Activated T-helper 1 cell treated with anti-CD3 and anti-CD28 coated beads, Interleukin-2, amount 50 U/mL, for 16 hours (primary cell): ENCODE measurements around the gene CEP63.
A peak's percentile ranks its signal among the peaks of the same experiment; 100 is the strongest.

Experiments
- DNase-seq, 2 donors: peaks; one replicate each; pipeline ENCODE4 v3.0.0-alpha.2; 2020; ENCODE audit warnings: low read depth in 1 of 2, low spot score in 1 of 2

Gene CEP63

DNA sequence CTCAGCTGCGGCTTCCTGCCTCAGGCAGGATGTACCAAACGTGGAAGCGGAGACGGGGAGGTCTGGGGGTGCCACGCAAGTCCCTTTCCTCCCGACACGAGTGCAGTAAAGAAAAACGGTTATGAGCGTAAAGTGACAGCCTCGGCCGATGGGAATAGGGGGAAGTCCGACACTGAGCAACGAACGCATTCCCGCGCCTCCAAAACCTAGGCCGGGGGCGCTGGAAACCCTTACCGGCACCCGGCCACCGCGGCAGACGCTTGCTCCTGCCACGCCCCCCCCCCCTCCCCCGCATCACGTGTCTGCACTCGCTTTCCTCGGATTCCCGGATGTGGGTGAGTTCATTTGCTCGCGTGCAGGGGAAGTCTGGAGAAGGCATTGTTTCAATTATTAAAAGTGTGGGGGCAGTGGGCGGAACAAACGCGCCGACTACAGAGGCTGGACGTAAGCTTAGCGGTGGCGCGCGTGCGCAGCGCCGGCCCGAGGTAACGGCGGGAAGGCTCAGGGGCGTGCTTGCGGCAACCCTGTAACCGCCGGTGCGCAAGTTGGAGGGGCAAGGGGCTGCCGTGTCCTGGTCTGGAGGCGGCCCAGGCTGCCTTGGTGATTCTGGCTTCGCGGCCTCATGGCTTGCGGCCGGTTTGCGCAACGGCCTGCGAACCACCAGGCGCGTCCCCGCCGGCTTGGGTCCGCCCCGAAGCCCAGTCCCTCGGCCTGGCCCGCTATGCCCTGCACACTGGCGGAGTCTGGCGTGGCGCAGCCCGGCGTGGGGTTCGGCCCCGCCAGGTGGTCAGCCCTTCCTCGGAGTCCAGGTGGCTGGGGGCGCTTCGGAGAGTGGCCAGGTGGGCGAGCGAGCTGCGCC lies at the start of gene CEP63, which contains the start of gene ANAPC13:
TSS of gene CEP63 (plus strand) at position 340 of the 859 bp plus-strand sequence. CDS start 9,264 bp downstream, outside the sequence.
TSS of gene ANAPC13 (minus strand) at position 268 of the 859 bp plus-strand sequence. CDS start 3,081 bp downstream, outside the sequence.
- DNase-seq = peak; percentile 85

DNA sequence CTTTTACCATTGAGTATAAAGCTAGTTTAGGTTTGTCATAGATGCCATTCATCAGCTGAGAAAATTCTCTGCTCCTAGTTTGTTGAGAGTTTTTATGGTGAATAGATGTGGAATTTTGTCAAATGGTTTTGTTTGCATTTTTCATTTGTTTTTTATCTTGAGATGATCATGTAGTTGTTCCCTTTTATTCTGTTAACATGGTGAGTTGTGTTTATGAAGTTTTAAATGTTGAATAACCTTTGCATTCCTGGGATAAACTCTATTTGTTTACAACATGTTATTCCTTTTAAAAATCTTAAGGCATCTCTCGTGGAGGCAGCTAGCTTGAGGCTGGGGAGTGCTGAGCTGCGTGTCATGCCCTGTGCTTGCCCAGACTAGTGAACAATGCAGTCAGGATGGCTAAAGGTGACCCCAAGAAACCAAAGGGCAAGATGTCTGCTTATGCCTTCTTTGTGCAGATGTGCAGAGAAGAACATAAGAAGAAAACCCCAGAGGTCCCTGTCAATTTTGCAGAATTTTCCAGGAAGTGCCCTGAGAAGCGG lies 48.6 kb upstream of the CEP63 start:
- no peak for DNase-seq

DNA sequence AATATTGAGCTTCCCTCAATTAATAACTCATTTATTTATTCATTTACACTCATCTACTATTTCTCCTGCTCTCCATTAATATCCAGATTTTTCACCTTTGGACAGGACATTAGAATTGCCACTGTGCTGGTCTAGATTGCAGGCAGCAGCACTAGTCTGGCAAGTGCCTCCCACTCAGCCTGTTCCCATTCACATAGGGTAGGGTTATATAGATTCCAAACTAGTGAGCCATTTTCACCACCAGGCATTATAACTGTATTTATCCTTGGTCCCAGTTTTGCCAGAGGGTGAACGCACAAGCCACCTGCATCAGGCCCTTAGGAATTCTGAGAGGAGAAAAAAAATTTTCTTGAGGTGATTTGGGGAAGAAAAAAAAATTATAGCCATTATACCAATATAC lies 44.5 kb upstream of the CEP63 start:
- DNase-seq = no peak

DNA sequence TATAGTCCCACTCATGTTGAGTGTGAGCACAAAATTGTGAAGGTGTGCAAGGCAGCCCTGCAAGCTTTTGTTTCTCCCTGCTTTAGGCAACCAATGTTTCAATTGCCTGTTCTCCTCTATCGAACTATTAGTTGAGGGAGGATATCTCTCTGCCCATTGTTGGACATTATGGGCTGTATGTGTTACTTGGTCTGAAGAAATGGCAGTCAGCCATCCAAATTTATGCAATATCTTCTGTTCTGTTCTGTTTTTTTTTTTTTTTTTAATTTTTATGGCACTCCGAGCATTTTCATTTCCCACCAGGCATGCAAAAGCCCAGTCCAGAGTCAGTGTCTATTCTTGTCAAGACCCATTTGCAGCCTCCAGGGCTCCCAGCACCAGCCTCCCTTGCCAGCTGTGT lies 44.0 kb upstream of the CEP63 start:
- DNase-seq = no peak

DNA sequence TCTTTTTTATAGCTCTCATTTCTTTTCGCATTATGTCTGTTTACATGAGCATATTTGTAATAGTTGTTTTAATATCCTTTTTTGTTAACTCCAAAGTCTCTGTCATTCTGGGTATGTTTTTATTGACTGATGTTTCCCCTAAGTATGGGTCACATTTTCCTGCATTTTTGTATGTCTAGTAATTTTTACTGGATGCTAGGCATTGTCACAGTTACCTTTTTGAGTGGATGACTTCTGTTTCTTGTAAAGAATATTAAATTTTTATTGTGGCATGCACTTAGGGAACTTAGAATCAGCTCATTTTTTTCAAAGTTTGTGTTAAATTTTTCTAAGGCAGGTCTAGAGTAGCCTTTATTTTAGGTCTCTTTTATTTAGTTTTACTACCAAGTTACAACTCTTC lies 40.8 kb upstream of the CEP63 start:
- no peak for DNase-seq

DNA sequence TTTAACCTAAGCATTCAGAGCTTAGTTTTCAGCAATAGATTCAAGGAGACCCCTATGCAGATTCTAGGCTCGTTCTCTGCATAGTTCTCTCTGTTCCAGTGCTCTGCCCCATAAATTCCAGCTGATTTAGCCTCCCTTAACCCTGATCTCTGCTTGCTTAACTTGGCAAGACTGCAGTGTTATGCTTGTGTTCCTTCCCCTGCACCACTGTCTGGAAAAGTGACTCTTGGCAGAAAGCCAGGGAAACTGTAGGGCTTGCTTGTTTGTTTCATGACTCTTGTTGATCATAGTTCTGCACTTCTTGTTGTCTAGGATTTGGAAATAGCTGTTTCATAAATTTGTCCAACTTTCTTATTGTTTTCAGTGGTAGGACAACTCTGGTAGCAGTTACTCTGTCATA lies 40.2 kb upstream of the CEP63 start:
- DNase-seq = no peak

DNA sequence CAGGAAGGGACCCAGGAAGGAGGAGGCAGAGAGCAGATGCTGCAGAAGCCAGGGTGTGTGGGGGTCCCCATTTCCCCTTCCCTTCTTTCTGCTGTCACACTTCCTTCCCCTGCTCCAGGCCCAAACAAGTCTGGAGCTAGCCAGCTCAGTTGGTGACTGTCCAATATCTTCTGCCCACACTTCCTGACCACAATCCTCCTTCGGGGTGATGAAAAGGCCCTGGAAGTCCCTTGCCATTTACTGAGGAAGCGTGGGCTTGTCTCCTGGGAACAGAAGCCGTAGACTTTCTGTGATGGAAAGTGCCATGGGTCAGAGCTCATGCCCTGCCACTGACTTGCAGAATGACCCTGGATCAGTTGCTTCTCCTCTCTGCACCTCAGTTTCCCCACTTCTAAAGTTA lies 39.1 kb upstream of the CEP63 start:
- no peak for DNase-seq

DNA sequence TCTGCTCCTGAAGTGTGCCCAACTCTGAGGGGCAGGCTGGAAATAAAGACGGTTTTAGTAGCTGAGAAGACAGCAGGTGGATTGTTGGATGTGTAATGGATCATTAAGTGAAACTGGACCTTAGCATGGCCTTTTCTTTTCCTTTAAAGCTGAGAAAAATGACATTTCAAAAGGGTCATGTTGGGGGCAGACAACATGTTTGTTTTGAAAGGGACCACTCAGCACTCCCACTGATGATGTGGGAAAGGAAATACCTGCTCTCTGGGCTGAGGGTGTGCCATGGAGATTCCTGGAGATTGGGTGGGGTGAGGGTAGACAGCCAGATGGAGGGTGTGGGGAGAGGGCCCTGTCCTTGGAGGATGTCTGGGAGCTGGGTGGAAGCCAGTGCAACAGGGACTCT lies 38.5 kb upstream of the CEP63 start:
- no peak for DNase-seq

DNA sequence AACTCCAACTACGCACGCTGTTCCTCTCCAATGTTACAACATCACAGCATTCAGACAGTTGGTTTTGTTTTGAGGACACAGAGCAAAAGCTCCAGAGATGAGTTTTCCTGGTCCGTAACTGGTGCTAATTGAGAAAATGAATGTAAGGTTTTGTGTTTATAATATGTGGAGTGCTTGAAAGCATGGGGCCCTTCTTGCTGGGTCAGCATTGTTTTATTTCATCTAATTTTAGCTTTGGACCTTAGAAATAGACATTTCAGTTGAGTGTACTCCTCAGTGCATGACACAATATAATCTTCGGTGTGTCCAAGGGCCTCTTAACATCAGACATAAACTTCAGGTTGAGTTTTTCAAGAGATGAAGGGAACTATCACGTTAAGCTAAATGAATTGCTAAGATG lies 37.2 kb upstream of the CEP63 start:
- no peak for DNase-seq

DNA sequence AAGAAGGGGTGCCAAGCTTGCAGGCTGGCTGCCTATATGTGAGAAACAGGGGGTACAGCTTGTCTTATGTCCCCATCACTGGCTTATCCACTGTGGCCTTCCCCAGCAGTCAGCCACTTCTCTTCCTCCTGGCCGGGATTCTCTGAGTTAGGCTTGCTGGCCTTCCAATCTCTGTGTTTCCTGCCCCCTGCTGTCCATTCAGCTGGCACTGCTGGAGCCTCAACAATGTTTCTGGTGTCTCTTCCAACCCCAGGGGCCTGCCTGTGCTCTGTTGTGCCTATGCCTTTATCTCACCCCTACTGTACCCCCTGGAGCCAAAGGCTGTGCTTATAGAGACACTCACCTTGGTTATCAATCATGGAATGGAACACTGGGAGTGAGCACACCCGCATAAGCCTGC lies 36.6 kb upstream of the CEP63 start:
- DNase-seq = no peak

DNA sequence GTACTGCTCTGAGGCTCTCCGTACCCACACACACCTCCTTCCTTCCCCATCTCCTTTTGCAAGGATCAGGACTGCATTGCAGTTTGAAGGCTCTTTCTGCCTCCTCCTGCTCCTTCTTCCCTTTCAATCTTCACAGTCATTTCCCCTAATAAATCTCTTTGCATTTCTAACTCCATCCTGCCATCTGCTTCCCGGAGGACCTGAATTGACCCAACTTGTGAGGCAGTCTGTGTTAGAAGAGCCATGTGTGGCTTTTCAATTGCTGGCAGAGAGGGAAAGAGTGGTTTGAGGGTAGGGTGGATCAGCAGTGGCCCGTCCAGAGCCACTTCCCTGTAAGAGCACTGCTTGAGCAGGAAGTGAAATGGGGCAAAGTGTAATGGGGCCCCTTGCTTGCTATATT lies 35.9 kb upstream of the CEP63 start:
- no peak for DNase-seq

DNA sequence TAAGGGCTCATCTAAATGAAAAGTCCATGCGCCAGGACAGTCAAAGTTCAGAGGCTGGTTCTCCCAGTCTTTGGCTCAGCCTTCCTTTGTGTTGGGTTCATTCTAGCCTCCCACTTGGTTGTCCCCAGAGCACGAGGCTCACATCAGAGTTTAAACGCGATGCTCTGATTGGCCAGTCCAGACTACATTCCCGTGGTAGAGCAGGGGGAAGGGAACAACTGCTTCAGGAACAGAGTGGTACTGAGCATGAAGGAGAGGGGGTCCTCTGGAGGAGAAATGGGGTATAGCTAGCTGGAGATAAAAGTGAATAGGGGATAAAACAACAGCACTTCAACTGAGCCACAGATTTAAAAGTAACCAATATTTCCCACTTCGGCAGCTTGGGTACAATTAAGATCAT lies 32.2 kb upstream of the CEP63 start:
- no peak for DNase-seq

DNA sequence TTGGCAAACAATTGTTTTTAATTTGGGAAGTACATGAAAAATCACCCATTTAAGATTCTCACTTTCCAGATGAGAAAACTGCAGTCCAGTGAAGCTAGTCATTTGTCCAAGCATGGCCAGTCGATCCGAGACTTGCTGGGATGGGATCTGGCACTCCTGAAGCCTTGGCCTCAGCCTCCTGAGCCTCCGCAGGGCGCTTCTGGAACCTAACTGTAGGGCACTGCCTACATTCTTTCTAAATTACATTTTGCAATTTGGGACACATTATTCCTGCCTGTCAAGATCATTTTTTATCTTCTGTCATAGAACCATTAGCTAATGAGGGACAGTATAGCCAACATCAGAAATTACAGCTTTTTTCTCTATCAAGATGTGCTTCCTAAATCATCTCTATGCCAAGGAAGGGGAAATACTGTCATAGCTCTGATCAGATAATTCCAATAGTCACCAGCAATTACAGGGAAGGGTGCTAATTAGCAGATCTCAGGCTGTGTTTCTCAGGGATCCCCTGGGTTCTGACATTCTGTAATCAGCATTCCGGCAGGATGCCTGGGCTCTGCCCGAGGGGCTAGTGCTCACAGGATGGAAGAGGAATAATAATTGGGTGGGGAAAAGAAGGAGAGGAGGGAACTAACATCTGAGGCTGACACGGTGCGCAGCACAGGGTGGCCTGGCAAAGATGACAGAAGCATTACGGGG lies 28.3 kb upstream of the CEP63 start:
- DNase-seq = no peak

DNA sequence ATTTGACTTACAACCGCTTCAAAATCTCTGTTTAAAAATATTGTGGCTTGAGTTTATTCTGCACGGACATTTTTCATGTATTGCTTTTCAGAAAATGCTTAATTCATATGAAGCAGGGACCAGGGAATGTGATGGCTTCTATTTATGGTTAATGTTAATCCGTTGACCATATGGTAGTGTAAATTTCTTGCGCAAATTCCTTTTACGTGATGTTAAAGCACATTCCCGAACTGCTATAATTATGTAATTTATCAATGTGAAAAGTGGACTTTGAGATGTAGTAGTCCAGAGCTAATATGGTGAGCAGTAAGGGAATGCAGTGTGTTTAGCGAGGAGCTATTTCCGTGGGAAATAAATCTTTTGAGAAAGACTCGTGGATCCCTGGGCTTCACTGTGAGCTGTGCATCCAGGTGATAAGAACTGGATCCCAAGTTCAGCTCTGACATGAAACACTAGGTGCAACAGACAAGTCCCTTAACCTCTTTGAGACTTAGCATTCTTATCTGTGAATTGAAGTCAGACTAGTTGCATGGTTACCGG lies 27.4 kb upstream of the CEP63 start:
- no peak for DNase-seq

DNA sequence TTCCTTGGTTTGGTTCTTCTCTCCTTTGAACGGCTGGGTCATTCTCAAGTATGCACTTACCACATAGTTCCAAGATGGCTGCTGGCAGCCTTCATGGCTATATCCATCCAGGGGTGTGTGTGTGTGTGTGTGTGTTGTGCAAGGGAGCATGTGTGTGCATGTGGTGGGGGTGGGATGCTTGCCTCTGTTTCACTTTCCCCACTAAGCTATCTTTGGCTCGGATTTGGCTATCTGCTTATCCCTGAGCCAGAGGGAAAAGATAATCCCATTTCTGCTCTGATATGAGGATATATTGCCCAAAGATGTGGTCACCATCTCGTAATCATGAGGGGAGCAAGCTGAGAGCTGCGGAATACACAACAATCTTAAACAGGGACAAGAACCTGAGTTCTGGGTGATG lies 26.3 kb upstream of the CEP63 start:
- no peak for DNase-seq

DNA sequence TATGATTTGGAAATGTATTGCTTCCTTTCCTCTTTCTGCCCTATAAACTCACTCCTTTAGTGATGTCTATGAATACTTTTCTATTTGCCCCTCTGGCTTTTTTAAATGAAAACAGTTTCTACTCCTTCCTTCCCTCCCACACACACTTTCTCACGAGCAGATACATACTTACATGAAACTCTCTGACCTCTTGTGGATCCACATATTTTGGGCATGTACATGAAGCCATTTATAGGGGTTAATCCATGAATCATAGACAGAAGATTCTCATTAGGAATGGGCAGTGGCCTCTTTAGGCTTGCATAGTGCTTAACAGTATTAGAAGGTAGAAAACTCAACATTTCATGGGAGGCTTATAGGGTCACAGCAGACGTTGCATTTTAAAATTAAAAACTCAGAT lies 24.9 kb upstream of the CEP63 start:
- no peak for DNase-seq

DNA sequence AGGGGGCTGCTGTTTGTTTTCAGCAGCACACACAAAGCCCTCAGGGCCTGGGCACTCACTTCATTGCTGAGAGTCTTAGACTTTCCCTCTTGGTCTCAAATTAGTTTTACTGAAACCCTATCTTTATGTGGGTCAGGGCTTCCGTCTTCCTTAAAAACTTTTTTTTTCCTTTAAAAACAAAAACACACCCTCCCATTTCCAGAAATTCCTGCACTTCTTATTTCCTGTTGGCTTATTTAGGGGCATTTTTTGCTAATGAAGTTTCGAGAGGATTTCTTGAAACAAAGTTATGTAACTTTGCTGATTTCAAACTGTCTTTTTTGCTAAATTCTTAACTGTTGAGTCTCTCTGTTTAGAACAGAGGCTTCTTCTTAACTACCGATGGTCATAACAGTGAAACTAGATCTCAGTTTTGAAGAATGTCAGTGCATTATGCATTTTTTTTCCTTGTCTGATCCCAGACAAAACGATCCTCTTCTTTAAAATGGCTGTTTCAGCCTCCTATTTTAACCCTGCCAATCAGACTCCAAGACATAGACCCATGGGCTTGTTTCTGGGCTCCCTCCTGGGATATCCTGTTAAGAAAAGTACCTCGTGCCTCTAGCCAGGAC lies 23.4 kb upstream of the CEP63 start:
- DNase-seq = no peak

DNA sequence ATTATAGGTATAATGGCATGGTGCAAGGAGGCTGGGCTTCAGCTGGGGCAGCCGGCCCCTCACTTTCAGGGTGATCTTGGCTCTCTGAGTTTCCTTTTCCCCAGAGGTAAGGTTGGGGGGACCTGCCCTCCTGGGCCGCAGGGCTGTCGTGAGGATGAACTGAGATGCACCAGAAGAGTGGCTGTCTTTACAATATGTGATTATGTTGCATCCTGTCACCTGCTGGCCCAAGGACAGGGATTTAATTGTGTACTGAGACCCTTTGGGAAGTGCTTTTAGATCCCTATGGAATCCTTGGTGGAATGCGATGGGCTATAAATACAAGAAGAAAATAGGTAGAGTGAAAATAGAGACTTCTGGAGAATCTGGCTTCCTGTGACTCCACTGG lies 22.2 kb upstream of the CEP63 start:
- no peak for DNase-seq

DNA sequence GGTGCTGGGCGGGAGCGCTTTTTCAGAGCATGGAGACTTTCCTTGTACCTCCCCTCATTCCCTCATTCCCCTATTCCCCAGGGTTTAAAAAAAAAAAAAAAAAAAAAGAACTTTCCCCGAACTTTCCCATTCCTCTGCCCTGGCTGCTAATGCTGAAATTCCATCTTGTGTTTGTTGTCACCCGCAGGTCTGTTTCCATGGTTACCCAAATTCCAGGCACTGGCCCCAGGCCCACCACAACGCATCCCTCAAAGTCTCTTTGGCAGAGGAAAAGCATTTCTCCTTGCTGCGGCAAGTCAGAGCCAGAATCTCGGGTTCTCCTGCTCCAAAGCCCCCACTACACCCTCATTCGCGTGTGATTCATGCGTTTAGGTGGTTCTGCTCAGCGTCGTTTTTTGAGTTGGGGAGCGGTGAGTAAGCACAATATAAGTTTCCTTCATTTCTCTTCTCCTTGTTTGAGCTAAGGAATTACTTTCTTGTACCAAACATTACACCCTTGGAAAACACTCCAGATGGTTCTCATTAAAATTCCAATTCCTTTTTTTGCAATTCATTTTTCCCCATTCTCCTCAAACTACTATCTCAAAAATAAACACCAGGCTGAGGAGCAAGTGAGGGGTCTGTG lies 21.7 kb upstream of the CEP63 start:
- no peak for DNase-seq

DNA sequence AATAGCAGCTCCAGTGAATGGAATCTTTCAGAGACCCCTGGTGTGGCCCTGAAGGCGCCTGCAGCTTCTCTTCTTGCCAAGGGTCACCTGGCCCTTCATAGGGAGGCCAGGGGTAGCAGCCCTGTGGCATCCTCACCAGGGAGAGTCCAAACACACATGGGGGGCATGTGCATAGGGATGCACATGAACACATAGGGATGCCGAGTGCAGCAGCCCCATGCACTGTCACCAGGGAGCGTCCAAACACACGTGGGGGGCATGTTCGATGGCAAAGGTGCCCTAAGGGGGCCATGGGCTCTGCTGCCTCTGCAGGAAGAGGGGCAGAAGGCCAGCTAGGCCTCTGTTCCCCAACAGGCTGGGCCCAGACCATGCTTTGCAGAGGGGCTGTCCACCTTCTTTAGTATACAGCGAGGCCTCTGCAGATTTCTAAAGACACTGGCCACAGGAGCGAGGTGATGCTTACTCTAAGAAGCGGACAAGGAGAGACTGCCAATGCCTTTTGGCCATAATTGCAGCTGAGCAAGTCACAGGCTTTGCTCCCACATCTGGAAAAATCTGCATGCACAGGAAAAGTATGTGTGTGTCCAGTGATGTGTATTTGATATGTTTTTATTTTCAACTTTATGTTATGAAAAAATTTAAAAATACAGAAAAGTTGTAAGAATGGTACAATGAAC lies 21.0 kb upstream of the CEP63 start:
- DNase-seq = no peak

DNA sequence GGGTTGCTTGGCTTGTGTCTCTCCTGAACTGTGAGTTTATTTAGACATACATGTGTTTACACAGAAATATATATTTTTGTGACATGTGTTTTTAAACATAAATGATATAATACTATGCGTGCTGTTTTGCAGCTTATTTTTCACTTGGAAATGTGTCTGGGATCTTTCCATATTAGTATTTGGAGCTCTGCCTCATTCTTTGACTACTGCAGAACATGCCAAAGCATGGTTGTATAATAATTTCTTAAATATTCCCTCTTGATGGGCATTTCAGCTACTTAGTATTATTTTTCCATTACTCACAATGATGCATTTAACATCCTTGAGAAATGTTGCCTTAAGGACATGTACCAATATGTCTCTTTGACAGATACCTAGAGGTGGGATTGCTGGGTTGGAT lies 19.5 kb upstream of the CEP63 start:
- DNase-seq = no peak
